SU-DHL-6 (cell line): Measurements from ENCODE around the gene VIM.

Experiments
- H2AFZ ChIP-seq: fragments of 200-600 bp; sonication (generic); 2 replicates; pipeline ENCODE4 v1.6.1; 2014; ENCODE audit warnings: low read depth, mild to moderate bottlenecking, moderate library complexity, mixed read lengths, antibody characterized with exemption, low read length; ENCODE audit not compliant: severe bottlenecking
- H3F3A ChIP-seq: fragments of 200-600 bp; shearing (Covaris generic); 2 replicates; pipeline ENCODE4 v1.6.0; 2016; ENCODE audit warnings: antibody characterized with exemption, mild to moderate bottlenecking; ENCODE audit not compliant: insufficient read depth
- H3K27ac ChIP-seq: fragments of 200-600 bp; sonication (generic); 2 replicates; pipeline ENCODE4 v1.5.1; 2016; ENCODE audit warnings: low read depth, mild to moderate bottlenecking, low read length, moderate library complexity, mixed read lengths
- H3K27me3 ChIP-seq: fragments of 200-600 bp; sonication (generic), shearing (Covaris generic); 2 replicates; pipeline ENCODE4 v1.6.0; 2014; ENCODE audit warnings: mild to moderate bottlenecking, low read length
- H3K36me3 ChIP-seq: fragments of 200-600 bp; sonication (generic); 2 replicates; pipeline ENCODE4 v1.6.1; 2014; ENCODE audit warnings: mild to moderate bottlenecking, low read length, mixed read lengths
- H3K4me2 ChIP-seq: fragments of 300-600, 200-600 bp; shearing (Covaris generic), sonication (generic); 2 replicates; pipeline ENCODE4 v1.6.0; 2014; ENCODE audit warnings: low read length, low read depth, mild to moderate bottlenecking; ENCODE audit not compliant: poor library complexity, severe bottlenecking
- H3K4me3 ChIP-seq: fragments of 200-600 bp; sonication (generic); 2 replicates; pipeline ENCODE4 v1.5.1; 2014; ENCODE audit warnings: antibody characterized with exemption, low read length, mild to moderate bottlenecking, mixed read lengths; ENCODE audit not compliant: insufficient read depth, poor library complexity, severe bottlenecking
- H3K79me2 ChIP-seq: fragments of 200-600 bp; sonication (generic); 2 replicates; pipeline ENCODE4 v1.6.1; 2014; ENCODE audit warnings: mild to moderate bottlenecking, low read length, moderate library complexity; ENCODE audit not compliant: insufficient read depth
- H3K9ac ChIP-seq: fragments of 200-600 bp; sonication (generic); 2 replicates; pipeline ENCODE4 v1.7.0; 2014; ENCODE audit warnings: mild to moderate bottlenecking, low read length
- H3K9me2 ChIP-seq: fragments of 200-600 bp; sonication (generic); replicated peaks from 2 replicates; pipeline ENCODE4 v1.6.1; 2014; ENCODE audit warnings: low read length; ENCODE audit not compliant: insufficient read depth
- H3K9me3 ChIP-seq: fragments of 200-600 bp; sonication (generic); 2 replicates; pipeline ENCODE4 v1.6.1; 2014; ENCODE audit warnings: low read length, mixed read lengths; ENCODE audit not compliant: insufficient read depth
- H4K20me1 ChIP-seq: fragments of 200-600 bp; sonication (generic); 2 replicates; pipeline ENCODE4 v1.6.1; 2014; ENCODE audit warnings: low read depth, mild to moderate bottlenecking, antibody characterized with exemption, low read length, moderate library complexity, mixed read lengths
- CTCF ChIP-seq: fragments of 200-600 bp; sonication (generic); IDR thresholded peaks from one replicate; pipeline ENCODE4 v1.5.1; 2017; ENCODE audit warnings: antibody characterized with exemption, mild to moderate bottlenecking, low read length, moderate library complexity; ENCODE audit not compliant: insufficient read depth, poor library complexity, severe bottlenecking
- EZH2phosphoT487 ChIP-seq: fragments of 200-600 bp; sonication (generic), shearing (Covaris generic); conservative IDR thresholded peaks from 2 replicates; pipeline ENCODE4 v1.6.1; 2018; ENCODE audit warnings: mild to moderate bottlenecking, antibody characterized with exemption, low read length, moderate library complexity, mixed read lengths

The VIM gene

GRCh38 chr10:17181751-17182150 lies 46.3 kb upstream of the VIM start:
- Histone ChIP-seq H3K9me3 (no peaks in the 10 kb centered on the region), H3K36me3 (no peaks in the 10 kb centered on the region), H3K9me2 (no peaks in the 10 kb centered on the region), H3K4me2 (no peak overlapping the region), H3F3A (no peaks in the 10 kb centered on the region), H3K4me3 (no peak overlapping the region), H3K27me3 (no peaks in the 10 kb centered on the region), H3K79me2 (no peaks in the 10 kb centered on the region), H3K9ac (no peak overlapping the region), H4K20me1 (no peaks in the 10 kb centered on the region), H2AFZ (no peak overlapping the region), H3K27ac (no peak overlapping the region)
- TF ChIP-seq EZH2phosphoT487 (no peak), CTCF (no peak)

- no peak overlapping the region for H3K27ac ChIP-seq
- no peak overlapping the region for H3K4me2 ChIP-seq
- no peak overlapping the region for H2AFZ ChIP-seq
- H3K4me3 ChIP-seq = no peak overlapping the region
- no peaks in the 10 kb centered on the region for H3F3A ChIP-seq
- H3K27me3 ChIP-seq = no peaks in the 10 kb centered on the region
- TF ChIP-seq EZH2phosphoT487 (no peak), CTCF (no peak)
- no peaks in the 10 kb centered on the region for H4K20me1 ChIP-seq
- H3K9me2 ChIP-seq = no peaks in the 10 kb centered on the region
- H3K9me3 ChIP-seq = no peaks in the 10 kb centered on the region
- no peak overlapping the region for H3K9ac ChIP-seq
- no peaks in the 10 kb centered on the region for H3K36me3 ChIP-seq
- H3K79me2 ChIP-seq = no peaks in the 10 kb centered on the region
Measured at GRCh38 chr10:17183110-17183509, 44.9 kb upstream of the VIM start.

- Histone ChIP-seq H4K20me1 (no peaks in the 10 kb centered on the region), H3K9me3 (no peaks in the 10 kb centered on the region), H3K27ac (no peak overlapping the region), H3K9me2 (no peaks in the 10 kb centered on the region), H3K9ac (no peak overlapping the region), H3K4me3 (no peak overlapping the region), H3F3A (no peaks in the 10 kb centered on the region), H3K36me3 (no peaks in the 10 kb centered on the region), H3K27me3 (no peaks in the 10 kb centered on the region), H3K4me2 (no peak overlapping the region), H3K79me2 (no peaks in the 10 kb centered on the region), H2AFZ (no peak overlapping the region)
- TF ChIP-seq CTCF (no peak), EZH2phosphoT487 (no peak)
Measured at GRCh38 chr10:17185873-17186272, 42.2 kb upstream of the VIM start.
